Measurements from ENCODE around the gene TMEM106C. TPM values are rescaled to one million over a fixed set of nuclear protein-coding genes. Genes with fewer than 3 reads are reported as not detected.
A peak's percentile ranks its signal among the peaks of the same experiment; 100 is the strongest.

The TMEM106C gene
- total and polyA plus RNA-seq, 9 donors, result 31.1 to 110 (median 55.0) TPM

DNA sequence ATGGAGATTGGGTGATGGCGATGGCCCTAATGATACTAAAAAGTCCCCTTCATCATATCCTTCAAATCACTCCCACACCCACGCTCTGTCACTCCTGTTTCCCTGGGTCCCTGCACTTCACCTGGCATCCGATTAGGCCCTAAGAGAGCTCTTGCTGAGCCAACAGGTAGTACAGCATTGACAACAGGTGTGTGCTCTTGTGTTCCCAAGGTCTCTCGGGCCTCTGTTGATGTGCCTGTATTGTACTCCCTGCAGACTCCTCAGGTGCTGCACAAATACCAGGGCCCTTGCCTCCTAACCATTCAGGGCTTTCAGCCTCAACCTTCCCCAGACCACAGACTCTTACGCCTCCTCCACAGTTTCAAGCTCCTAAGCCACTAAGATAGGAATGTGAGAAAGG lies 32.8 kb upstream of the TMEM106C start:
- 93 to 97% (median 97%) methylated on average over 5 of the region's 5 CpGs for WGBS, 3 donors
- peaks cover 4% of the 10 kb centered on the region for H3K4me1 ChIP-seq (ENCODE audit: insufficient read depth)
- H3K27me3 ChIP-seq, result no peaks in the 10 kb centered on the region

DNA sequence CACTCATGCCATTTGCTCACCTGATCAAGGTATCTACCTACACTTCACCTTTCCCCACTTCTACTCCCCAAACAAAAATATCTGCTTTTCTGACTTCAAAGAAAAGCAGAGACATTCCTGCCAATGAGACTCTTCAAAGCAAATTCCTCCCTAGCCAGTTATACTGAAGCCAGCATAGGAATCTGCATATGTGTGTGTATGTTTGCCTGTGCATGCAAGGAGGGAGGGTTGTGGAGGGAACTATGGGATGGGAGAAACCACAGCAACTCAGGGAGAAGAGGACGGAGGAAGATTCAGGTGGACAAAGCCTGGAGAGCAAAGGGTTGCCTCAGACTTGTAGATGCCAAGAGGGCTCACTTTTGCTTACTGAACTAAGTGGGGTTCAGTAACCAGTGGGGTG lies 32.2 kb upstream of the TMEM106C start:
- Histone ChIP-seq H3K4me3 (no peak overlapping the region), H3K27ac (no peak overlapping the region), H3K36me3 (no peaks in the 10 kb centered on the region), H3K9me3 (no peaks in the 10 kb centered on the region), H3K4me1 (ENCODE audit: insufficient read depth) (peaks cover 4% of the 10 kb centered on the region), H3K27me3 (no peaks in the 10 kb centered on the region)
- DNase-seq, result no peak
- 67 to 89% (median 89%) methylated on average over 1 of the region's 1 CpG for WGBS, 3 donors
- intact Hi-C loops (cut with DNase I), result no loop called here
- TF ChIP-seq EP300 (IDR thresholded peaks at IDR 0.05), result no peak
- TF ChIP-seq, protein P1, sequence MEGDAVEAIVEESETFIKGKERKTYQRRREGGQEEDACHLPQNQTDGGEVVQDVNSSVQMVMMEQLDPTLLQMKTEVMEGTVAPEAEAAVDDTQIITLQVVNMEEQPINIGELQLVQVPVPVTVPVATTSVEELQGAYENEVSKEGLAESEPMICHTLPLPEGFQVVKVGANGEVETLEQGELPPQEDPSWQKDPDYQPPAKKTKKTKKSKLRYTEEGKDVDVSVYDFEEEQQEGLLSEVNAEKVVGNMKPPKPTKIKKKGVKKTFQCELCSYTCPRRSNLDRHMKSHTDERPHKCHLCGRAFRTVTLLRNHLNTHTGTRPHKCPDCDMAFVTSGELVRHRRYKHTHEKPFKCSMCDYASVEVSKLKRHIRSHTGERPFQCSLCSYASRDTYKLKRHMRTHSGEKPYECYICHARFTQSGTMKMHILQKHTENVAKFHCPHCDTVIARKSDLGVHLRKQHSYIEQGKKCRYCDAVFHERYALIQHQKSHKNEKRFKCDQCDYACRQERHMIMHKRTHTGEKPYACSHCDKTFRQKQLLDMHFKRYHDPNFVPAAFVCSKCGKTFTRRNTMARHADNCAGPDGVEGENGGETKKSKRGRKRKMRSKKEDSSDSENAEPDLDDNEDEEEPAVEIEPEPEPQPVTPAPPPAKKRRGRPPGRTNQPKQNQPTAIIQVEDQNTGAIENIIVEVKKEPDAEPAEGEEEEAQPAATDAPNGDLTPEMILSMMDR (IDR thresholded peaks at IDR 0.05), result no peak
- no peak for TF ChIP-seq POLR2A (IDR thresholded peaks at IDR 0.05)

More for the DNA sequence above, 32.8 kb upstream of the TMEM106C start:
- H3K36me3 ChIP-seq, result no peaks in the 10 kb centered on the region
- intact Hi-C loops (cut with DNase I), result no loop called here
- TF ChIP-seq POLR2A (IDR thresholded peaks at IDR 0.05), result no peak
- TF ChIP-seq, protein P1 (IDR thresholded peaks at IDR 0.05), result no peak
- no peak for TF ChIP-seq EP300 (IDR thresholded peaks at IDR 0.05)
- DNase-seq, result no peak
- H3K27ac ChIP-seq, result no peak overlapping the region
- no peaks in the 10 kb centered on the region for H3K9me3 ChIP-seq
- H3K4me3 ChIP-seq, result no peak overlapping the region

DNA sequence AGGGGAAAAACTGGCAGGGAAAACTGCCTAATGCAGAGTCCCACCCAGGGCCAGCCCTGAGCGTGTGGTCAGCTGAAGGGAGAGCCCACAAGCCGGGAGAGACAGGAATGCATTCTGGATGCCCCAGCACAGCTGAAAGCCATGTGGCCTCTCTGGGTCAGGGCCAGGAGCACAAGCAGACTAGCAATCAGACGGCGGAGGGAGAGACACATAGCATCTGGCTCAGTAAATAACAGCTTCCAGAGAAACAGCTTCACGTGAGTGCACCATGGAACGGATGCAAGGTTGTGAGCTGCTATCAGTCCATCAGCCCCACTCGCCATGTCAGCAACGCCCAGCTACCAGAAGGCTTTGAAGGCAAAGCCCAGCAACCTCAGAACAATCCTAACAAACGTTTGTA lies 28.2 kb upstream of the TMEM106C start:
- Histone ChIP-seq H3K4me1 (ENCODE audit: insufficient read depth) (peaks cover 4% of the 10 kb centered on the region), H3K27me3 (no peaks in the 10 kb centered on the region), H3K9me3 (no peaks in the 10 kb centered on the region), H3K36me3 (no peaks in the 10 kb centered on the region), H3K27ac (no peak overlapping the region), H3K4me3 (no peak overlapping the region)
- intact Hi-C loops (cut with DNase I), result no loop called here
- TF ChIP-seq, protein P1 (IDR thresholded peaks at IDR 0.05), result no peak
- no peak for TF ChIP-seq EP300 (IDR thresholded peaks at IDR 0.05)
- no peak for TF ChIP-seq POLR2A (IDR thresholded peaks at IDR 0.05)
- 3 to 7% (median 4%) methylated on average over 9 of the region's 9 CpGs for WGBS, 3 donors
- DNase-seq, result peak; percentile 48 to 83 (median 72)

DNA sequence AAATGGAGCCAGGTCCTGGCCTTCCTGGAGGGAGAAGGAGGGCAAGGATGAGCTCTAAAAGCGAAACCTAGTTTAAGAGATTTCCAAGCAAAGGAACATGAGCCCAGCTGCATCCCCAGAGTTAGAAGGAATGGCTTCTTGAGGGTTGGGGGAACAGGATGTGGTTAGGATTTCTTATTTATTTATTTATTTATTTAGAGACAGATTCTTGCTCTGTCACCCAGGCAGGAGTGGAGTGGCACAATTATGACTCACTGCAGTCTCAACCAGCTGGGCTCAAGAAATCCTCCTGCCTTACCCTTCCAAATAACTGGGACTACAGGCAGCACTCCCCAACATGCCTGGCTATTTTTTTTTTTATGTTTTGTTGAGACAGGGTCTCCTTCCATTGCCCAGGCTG lies 25.3 kb upstream of the TMEM106C start:
- WGBS, 3 donors, result 86 to 100% (median 98%) methylated on average over 1 of the region's 1 CpG
- H3K4me3 ChIP-seq, result no peak overlapping the region
- no peaks in the 10 kb centered on the region for H3K9me3 ChIP-seq
- TF ChIP-seq EP300 (IDR thresholded peaks at IDR 0.05) (no peak), POLR2A (IDR thresholded peaks at IDR 0.05) (no peak)
- TF ChIP-seq, protein P1 (IDR thresholded peaks at IDR 0.05), result no peak
- H3K36me3 ChIP-seq, result no peaks in the 10 kb centered on the region
- H3K27me3 ChIP-seq, result no peaks in the 10 kb centered on the region
- intact Hi-C loops (cut with DNase I), result no loop called here
- no peak for DNase-seq
- peaks cover 4% of the 10 kb centered on the region for H3K4me1 ChIP-seq (ENCODE audit: insufficient read depth)
- no peak overlapping the region for H3K27ac ChIP-seq

Measured in ovary (tissue), 9 donors.